ENCODE results near the gene SLC25A29.

Gene SLC25A29

GRCh38 chr14:100243020-100243419 is 63.2 kb downstream of the SLC25A29 start:
- no peak for DNase-seq (ENCODE audit: low read depth in 2 of 2)
- no peak for TF ChIP-seq CTCF (IDR thresholded peaks at IDR 0.05; ENCODE audit: low read depth, low read length)
- H3K4me3 ChIP-seq (replicated peaks in 1 of 2; ENCODE audit: low read depth in 2 of 2, low read length in 2 of 2) = no peak overlapping the region

- peak in 1 of 2 donors; percentile 19 for DNase-seq (ENCODE audit: low read depth in 2 of 2)
- TF ChIP-seq CTCF (IDR thresholded peaks at IDR 0.05; ENCODE audit: low read depth, low read length) = no peak
- peak overlapping the region; percentile 46 to 94 for H3K4me3 ChIP-seq (replicated peaks in 1 of 2; ENCODE audit: low read depth in 2 of 2, low read length in 2 of 2)
Observed at GRCh38 chr14:100241279-100241678, 65.0 kb downstream of the SLC25A29 start.
